ENCODE data around the gene SLC12A7.
"Not testable (repeated sequence)": the region's sequence is repeated elsewhere in the genome, so short reads cannot be mapped to it uniquely, and the experiment has no call there.

The SLC12A7 gene

GRCh38 chr5:1095990-1096363 is 15.9 kb downstream of the SLC12A7 start:
- no peak for DNase-seq (ENCODE audit: low spot score)

DNA sequence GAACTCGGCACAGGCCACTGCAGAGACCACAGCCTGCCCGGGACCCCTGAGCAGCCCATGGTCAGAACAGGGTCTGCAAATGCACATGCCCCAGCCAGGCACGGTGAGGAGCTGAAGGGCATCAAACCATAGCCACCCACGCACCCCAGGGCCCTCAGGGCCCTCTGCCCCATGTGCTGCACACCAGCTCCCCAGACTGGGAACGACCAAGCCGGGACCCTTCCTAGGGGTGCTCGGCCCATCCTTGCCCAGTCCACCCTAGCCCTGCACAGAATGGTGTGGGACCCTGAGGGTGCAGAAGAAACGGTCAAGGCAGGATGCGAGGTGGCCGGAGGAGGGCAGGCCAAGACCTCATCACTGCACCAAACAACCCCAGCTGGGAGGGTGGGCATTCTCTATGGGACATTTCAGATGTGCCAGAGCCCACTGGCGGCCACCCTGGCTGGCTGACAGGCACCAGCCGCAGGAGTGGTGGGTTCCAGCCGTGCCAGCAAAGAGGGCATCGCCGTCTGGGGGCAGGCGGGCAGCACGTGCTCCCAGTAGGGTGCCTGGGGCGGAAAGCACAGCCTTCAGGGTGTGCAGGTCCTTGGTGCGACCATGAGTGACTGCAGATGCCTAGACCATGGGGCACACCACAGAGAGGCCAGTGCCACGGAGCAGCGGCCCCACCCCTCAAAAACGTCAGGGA is 16.4 kb downstream of the SLC12A7 start:
- DNase-seq (ENCODE audit: low spot score): no peak

DNA sequence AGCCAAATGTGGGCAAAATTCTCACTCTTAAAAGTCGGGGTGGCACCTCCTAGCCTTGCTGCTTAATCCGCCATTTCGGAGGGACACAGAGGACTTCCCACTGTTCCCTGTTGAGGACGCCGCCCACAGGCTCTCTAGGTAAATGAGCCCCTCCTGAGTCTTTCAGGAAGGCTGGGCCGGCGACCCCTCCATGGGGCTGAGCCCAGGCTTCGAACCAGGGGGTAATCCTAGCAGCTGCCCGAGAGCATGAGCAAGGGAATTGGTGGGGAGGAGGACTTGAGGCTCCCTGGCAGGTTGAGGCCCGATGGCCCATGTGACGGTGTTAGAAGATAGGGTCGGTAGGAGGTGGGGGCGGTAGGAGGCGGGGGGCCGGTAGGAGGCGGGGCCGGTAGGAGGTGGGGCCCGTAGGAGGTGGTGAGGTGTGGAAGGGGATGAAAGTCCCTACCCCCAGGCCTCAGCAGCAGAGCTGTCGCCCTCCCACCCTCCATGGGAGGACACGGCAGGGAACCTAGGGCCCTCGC is 17.1 kb downstream of the SLC12A7 start:
- DNase-seq (ENCODE audit: low spot score): no peak

GRCh38 chr5:1093361-1093760 is 18.5 kb downstream of the SLC12A7 start:
- no peak for DNase-seq (ENCODE audit: low spot score)

GRCh38 chr5:1092122-1092521 is 19.7 kb downstream of the SLC12A7 start:
- no peak for DNase-seq (ENCODE audit: low spot score)

DNA sequence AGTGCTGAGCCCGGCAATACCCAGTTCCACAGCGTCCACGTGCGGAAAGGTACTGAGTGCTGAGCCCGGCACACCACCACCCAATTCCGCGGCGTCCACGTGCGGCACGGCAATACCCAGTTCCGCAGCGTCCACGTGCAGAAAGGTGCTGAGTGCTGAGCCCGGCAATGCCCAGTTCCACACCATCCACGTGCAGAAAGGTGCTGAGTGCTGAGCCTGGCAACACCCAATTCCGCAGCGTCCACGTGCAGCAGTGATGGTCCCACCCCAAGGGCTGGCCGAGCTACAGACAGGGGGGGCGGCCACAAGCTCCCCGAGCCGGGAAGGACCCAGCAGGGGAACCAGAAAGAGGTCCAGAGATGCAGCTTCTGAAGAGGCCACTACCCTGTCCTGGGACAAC is 20.2 kb downstream of the SLC12A7 start:
- DNase-seq (ENCODE audit: low spot score): no peak

GRCh38 chr5:1090538-1090937 is 21.3 kb downstream of the SLC12A7 start:
- DNase-seq (ENCODE audit: low spot score): no peak

DNA sequence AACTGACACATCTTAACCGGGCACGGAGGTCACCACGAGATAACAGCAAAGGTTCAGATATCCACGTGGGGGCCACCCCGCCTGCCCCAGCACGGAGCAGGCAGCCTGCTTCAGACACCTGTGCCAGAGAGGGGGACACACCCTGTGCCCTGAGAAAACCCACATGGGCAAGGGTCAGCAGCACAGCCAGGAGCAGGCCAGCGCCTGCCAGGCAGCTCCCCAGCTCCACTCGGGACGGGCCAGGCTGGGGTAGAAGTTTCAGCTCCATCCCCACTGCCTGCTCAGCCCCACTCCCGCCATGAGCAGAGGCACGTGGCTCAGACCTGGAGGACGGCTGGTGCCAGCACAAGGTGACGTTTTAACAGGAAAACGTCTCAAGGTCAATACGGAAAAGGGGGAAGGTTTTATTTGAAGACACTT is 22.2 kb downstream of the SLC12A7 start:
- DNase-seq (ENCODE audit: low spot score): no peak

GRCh38 chr5:1089146-1089545 is 22.7 kb downstream of the SLC12A7 start:
- no peak for DNase-seq (ENCODE audit: low spot score)

DNA sequence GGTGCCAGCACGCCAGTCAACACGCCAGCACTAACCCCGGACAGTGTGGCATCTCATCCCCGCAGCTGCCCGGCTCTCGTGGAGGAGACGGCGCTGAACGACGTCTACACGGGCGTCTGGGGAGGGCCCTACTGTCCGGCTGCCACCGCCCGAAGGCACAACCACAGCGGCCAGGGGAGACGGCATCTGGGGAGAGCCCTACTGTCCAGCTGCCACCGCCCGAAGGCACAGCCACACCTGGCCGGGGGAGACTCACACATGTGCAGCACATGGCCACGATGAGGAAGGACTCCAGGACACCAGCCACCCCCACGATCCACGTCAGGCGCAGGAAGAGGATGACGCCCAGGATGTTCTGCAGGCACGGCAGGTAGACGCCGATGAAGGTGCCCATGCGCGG is 23.1 kb downstream of the SLC12A7 start:
- DNase-seq (ENCODE audit: low spot score): no peak

GRCh38 chr5:1088031-1088430 is 23.8 kb downstream of the SLC12A7 start:
- no peak for DNase-seq (ENCODE audit: low spot score)

- DNase-seq (ENCODE audit: low spot score): no peak
Measured at GRCh38 chr5:1087428-1087827, 24.4 kb downstream of the SLC12A7 start.

GRCh38 chr5:1086871-1087270 is 25.0 kb downstream of the SLC12A7 start:
- no peak for DNase-seq (ENCODE audit: low spot score)

- DNase-seq (ENCODE audit: low spot score): no peak
Measured at GRCh38 chr5:1086137-1086536, 25.7 kb downstream of the SLC12A7 start.

DNA sequence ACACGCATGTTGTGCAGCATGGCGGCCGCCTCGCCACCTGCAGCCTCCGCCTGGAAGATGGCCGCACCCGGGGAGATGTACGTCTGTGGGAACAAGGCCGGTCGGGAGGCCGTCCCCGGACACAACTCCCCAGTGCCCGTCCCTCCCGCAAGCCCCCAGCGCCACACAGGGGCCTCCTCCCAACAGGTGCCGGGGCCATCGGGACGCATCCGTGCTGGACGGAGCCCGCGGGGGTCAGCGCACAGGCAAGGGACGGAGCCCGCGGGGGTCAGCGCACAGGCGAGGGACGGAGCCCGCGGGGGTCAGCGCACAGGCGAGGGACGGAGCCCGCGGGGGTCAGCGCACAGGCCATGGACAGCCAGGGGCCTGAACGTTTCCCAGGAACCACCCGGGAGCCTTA is 26.5 kb downstream of the SLC12A7 start:
- no peak for DNase-seq (ENCODE audit: low spot score)

- no peak for DNase-seq (ENCODE audit: low spot score)
Measured at GRCh38 chr5:1083823-1084605, 27.8 kb downstream of the SLC12A7 start.

GRCh38 chr5:1083026-1083425 is 28.8 kb downstream of the SLC12A7 start:
- not testable (repeated sequence) for DNase-seq (ENCODE audit: low spot score)

GRCh38 chr5:1081519-1081918 is 30.3 kb downstream of the SLC12A7 start:
- no peak for DNase-seq (ENCODE audit: low spot score)

DNA sequence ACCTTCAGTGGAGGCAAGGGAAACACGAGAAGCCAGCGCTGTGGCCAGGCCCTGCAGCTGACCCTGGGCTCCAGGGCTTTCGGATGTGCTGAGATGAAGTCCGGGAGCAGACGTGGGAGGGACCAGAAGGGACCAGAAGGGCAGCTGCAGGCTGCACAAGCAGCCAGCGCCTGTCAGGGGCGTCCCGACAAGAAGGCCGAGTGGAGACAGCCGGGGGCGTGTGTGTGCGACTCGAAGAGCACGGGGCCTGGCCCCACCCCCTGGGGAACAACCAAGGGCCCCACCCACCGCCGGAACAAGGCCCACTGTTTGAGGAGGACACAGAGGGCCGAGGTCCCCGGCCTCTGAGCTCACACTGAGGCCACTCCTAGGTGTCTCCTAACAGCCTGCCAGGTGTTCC is 31.4 kb downstream of the SLC12A7 start:
- no peak for DNase-seq (ENCODE audit: low spot score)

DNA sequence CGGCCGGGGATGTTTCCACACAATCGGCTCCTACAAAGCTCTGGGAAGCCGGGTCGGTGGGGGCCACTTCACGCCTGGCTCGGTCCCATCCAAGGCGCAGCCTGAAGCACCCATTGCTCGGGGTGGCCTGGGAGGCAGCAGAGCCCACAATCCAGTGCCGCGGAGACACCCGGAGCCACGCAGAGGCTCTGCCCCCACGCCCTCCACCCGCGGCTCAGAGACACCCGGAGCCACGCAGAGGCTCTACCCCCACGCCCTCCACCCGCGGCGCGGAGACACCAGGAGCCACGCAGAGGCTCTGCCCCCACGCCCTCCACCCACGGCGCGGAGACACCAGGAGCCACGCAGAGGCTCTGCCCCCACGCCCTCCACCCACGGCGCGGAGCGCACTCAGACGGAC is 31.9 kb downstream of the SLC12A7 start:
- no peak for DNase-seq (ENCODE audit: low spot score)

- DNase-seq (ENCODE audit: low spot score): no peak
Measured at GRCh38 chr5:1079486-1079885, 32.4 kb downstream of the SLC12A7 start.

- no peak for DNase-seq (ENCODE audit: low spot score)
Measured at GRCh38 chr5:1078851-1079250, 33.0 kb downstream of the SLC12A7 start.

GRCh38 chr5:1078206-1078605 is 33.7 kb downstream of the SLC12A7 start:
- no peak for DNase-seq (ENCODE audit: low spot score)
